HepG2 (cell line): Measurements from ENCODE around the gene DIAPH1. TPM values are rescaled to one million over a fixed set of nuclear protein-coding genes. Genes with fewer than 3 reads are reported as not detected.

ENCODE experiments used
- ARNT ChIP-seq: fragments of 450-650 bp; IDR thresholded peaks from 2 replicates; pipeline ENCODE4 v1.6.1; 2017
- BORCS8-MEF2B ChIP-seq: sonication (generic); formaldehyde crosslinking; IDR thresholded peaks from 2 replicates; pipeline ENCODE4 v1.8.0; 2022; ENCODE audit warnings: mild to moderate bottlenecking, missing genetic modification reagents
- GPN1 ChIP-seq: sonication (generic); formaldehyde crosslinking; IDR thresholded peaks from 2 replicates; pipeline ENCODE4 v1.5.1; 2020; ENCODE audit warnings: missing genetic modification reagents, borderline replicate concordance
- HIVEP1 ChIP-seq: sonication (generic); formaldehyde crosslinking; IDR thresholded peaks from 2 replicates; pipeline ENCODE4 v1.4.0; 2020; ENCODE audit warnings: mild to moderate bottlenecking, missing genetic modification reagents
- HMGA1 ChIP-seq: sonication (generic); formaldehyde crosslinking; conservative IDR thresholded peaks from 2 replicates; pipeline ENCODE4 v1.4.0; 2020; ENCODE audit warnings: missing genetic modification reagents
- JUN ChIP-seq: sonication (generic); formaldehyde crosslinking; IDR thresholded peaks from 2 replicates; pipeline ENCODE4 v1.4.0; 2020; ENCODE audit warnings: mild to moderate bottlenecking, missing genetic modification reagents
- KAT8 ChIP-seq: IDR thresholded peaks from 2 replicates; pipeline ENCODE4 v1.6.1; 2016; ENCODE audit warnings: missing genetic modification reagents, missing compliant biosample characterization
- KDM1A ChIP-seq: IDR thresholded peaks from 2 replicates; pipeline ENCODE4 v1.6.1; 2016; ENCODE audit warnings: missing compliant biosample characterization
- KLF12 ChIP-seq: sonication (generic); formaldehyde crosslinking; IDR thresholded peaks from 2 replicates; pipeline ENCODE4 v1.4.0; 2020; ENCODE audit warnings: missing genetic modification reagents, borderline replicate concordance
- MAZ ChIP-seq, 2 experiments: sonication (generic) in 1 of 2; formaldehyde crosslinking in 1 of 2; IDR thresholded peaks; 2 replicates each; pipeline versions ENCODE4 v1.5.0 to v1.6.1; 2012 to 2020; ENCODE audit warnings: low read depth in 2 of 2, mild to moderate bottlenecking in 2 of 2, borderline replicate concordance in 1 of 2, improper control_type of control experiment in 1 of 2, low read length in 1 of 2, missing genetic modification reagents in 1 of 2, moderate library complexity in 1 of 2
- MIER3 ChIP-seq: IDR thresholded peaks from 2 replicates; pipeline ENCODE4 v1.6.1; 2016; ENCODE audit warnings: missing compliant biosample characterization, borderline replicate concordance
- MIXL1 ChIP-seq: IDR thresholded peaks from 2 replicates; pipeline ENCODE4 v1.6.1; 2016
- RARA ChIP-seq: IDR thresholded peaks from 2 replicates; pipeline ENCODE4 v1.6.1; 2016; ENCODE audit warnings: missing genetic modification reagents, missing compliant biosample characterization
- SIX1 ChIP-seq: sonication (generic); formaldehyde crosslinking; IDR thresholded peaks from 2 replicates; pipeline ENCODE4 v1.4.0; 2020; ENCODE audit warnings: missing genetic modification reagents, borderline replicate concordance
- ZBTB42 ChIP-seq: sonication (generic); formaldehyde crosslinking; IDR thresholded peaks from 2 replicates; pipeline ENCODE4 v1.5.0; 2020; ENCODE audit warnings: mild to moderate bottlenecking, missing genetic modification reagents
- ZNF101 ChIP-seq: sonication (generic); formaldehyde crosslinking; IDR thresholded peaks from 2 replicates; pipeline ENCODE4 v1.4.0; 2020; ENCODE audit warnings: mild to moderate bottlenecking, low read depth, missing genetic modification reagents, borderline replicate concordance
- ZNF12 ChIP-seq: sonication (generic); formaldehyde crosslinking; IDR thresholded peaks from 2 replicates; pipeline ENCODE4 v1.5.0; 2020; ENCODE audit warnings: missing genetic modification reagents
- ZNF30 ChIP-seq: sonication (generic); formaldehyde crosslinking; IDR thresholded peaks from 2 replicates; pipeline ENCODE4 v1.5.0; 2020; ENCODE audit warnings: mild to moderate bottlenecking, missing genetic modification reagents
- ZNF709 ChIP-seq: sonication (generic); formaldehyde crosslinking; IDR thresholded peaks from 2 replicates; pipeline ENCODE4 v1.5.0; 2020; ENCODE audit warnings: mild to moderate bottlenecking, missing genetic modification reagents
- ZSCAN9 ChIP-seq: IDR thresholded peaks from 2 replicates; pipeline ENCODE4 v1.6.1; 2016; ENCODE audit warnings: borderline replicate concordance
- polyA plus RNA-seq, 8 experiments: library from polyadenylated mRNA; depleted of rRNA in 3 of 8; stranded (reverse) in 7 of 8; unstranded in 1 of 8; fragments of >200 nt; fragmentation: Illumina TruSeq in 4 of 8; extraction: Trizol in 4 of 8; gene quantifications; 2 replicates each; pipeline versions ENCODE4 v1.2.1 to v1.2.3, GENCODE V29; 2011 to 2016; ENCODE audit warnings: low read depth in 4 of 8, missing spikeins in 1 of 8, mixed read lengths in 1 of 8; ENCODE audit not compliant: insufficient read depth in 1 of 8
- total RNA-seq, 5 experiments: library from RNA; depleted of rRNA; stranded (reverse); fragments of >200 nt; fragmentation: Illumina TruSeq; extraction: Trizol; gene quantifications; 2 replicates each; pipeline ENCODE4 v1.2.3, GENCODE V29; 2016; ENCODE audit warnings: low read depth in 1 of 5
- TF ChIP-seq, protein P1 (sequence below): sonication (generic); formaldehyde crosslinking; IDR thresholded peaks from 2 replicates; pipeline ENCODE4 v1.4.0; 2020; ENCODE audit warnings: missing genetic modification reagents
- TF ChIP-seq, protein P2 (sequence below): sonication (generic); formaldehyde crosslinking; IDR thresholded peaks from 2 replicates; pipeline ENCODE4 v1.4.0; 2020; ENCODE audit warnings: missing genetic modification reagents, borderline replicate concordance
- TF ChIP-seq, protein P3 (sequence below): sonication (generic); formaldehyde crosslinking; IDR thresholded peaks from 2 replicates; pipeline ENCODE4 v1.5.0; 2020; ENCODE audit warnings: mild to moderate bottlenecking, missing genetic modification reagents, borderline replicate concordance

The DIAPH1 gene
- total and polyA plus RNA-seq, 2 of the 13 experiments (the other 11 are each of a cell fraction or from before 2014, with no cell fraction given), result 25.1 to 33.9 TPM

DNA sequence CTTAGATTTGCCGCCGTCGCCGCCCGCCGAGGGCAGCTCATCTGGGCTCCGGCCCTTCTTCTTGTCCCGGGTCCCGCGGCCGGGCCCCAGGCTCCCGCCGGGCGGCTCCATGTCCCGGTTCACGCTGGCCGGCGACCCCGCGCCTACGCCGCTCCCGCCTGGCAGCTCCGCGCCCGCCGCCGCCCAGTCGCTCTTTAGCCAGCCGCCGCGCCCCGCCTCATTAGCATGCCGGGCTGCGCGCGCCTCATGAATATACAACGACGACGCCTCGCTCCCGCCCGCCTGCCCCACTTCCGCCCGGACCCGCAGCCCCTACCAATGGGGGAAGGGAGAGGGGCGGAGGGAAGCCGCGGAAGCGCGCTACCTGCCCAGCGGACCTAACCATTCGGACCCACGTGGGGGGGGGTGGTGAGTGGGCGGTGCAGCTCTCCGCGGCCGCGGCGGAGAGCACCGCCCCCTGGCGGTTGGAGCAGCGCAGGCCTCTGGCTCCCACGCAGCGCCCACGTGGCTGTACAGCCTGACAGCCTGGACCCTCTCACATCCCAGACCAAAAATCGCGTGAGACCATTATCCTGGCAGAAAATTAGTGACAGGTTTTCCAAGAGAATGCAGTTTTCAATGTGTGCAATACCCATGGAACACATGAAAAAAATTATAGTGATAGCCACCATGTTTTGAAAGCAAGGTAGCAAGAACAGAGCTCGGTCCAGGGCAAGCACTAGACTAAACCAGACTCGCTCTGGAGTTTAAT, at the start of gene DIAPH1 (continued):
- TF ChIP-seq, protein P1, sequence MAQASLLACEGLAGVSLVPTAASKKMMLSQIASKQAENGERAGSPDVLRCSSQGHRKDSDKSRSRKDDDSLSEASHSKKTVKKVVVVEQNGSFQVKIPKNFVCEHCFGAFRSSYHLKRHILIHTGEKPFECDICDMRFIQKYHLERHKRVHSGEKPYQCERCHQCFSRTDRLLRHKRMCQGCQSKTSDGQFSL (CRISPR knock-in tag), result peak; percentile 98
- TF ChIP-seq HMGA1 (CRISPR knock-in tag), result no peak
- no peak for TF ChIP-seq ZSCAN9
- TF ChIP-seq ZNF30 (CRISPR knock-in tag), result no peak
- peak; percentile 75; the same call in 1 of the 2 replicates for TF ChIP-seq KLF12 (CRISPR knock-in tag)
- TF ChIP-seq KDM1A (CRISPR knock-in tag), result no peak
- no peak for TF ChIP-seq ARNT
- peak; percentile 75 for TF ChIP-seq ZNF709 (CRISPR knock-in tag)
- 0 out of 2 replicates have a peak, but pooled peaks have one; percentile 8 for TF ChIP-seq GPN1
- TF ChIP-seq KAT8 (CRISPR knock-in tag), result peak; percentile 88
- TF ChIP-seq, protein P2, sequence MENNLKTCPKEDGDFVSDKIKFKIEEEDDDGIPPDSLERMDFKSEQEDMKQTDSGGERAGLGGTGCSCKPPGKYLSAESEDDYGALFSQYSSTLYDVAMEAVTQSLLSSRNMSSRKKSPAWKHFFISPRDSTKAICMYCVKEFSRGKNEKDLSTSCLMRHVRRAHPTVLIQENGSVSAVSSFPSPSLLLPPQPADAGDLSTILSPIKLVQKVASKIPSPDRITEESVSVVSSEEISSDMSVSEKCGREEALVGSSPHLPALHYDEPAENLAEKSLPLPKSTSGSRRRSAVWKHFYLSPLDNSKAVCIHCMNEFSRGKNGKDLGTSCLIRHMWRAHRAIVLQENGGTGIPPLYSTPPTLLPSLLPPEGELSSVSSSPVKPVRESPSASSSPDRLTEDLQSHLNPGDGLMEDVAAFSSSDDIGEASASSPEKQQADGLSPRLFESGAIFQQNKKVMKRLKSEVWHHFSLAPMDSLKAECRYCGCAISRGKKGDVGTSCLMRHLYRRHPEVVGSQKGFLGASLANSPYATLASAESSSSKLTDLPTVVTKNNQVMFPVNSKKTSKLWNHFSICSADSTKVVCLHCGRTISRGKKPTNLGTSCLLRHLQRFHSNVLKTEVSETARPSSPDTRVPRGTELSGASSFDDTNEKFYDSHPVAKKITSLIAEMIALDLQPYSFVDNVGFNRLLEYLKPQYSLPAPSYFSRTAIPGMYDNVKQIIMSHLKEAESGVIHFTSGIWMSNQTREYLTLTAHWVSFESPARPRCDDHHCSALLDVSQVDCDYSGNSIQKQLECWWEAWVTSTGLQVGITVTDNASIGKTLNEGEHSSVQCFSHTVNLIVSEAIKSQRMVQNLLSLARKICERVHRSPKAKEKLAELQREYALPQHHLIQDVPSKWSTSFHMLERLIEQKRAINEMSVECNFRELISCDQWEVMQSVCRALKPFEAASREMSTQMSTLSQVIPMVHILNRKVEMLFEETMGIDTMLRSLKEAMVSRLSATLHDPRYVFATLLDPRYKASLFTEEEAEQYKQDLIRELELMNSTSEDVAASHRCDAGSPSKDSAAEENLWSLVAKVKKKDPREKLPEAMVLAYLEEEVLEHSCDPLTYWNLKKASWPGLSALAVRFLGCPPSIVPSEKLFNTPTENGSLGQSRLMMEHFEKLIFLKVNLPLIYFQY (CRISPR knock-in tag), result no peak
- TF ChIP-seq JUN (CRISPR knock-in tag), result peak; percentile 34; the same call in 1 of the 2 replicates
- peak; percentile 58; the same call in 1 of the 2 replicates for TF ChIP-seq HIVEP1 (CRISPR knock-in tag)
- TF ChIP-seq RARA, result peak; percentile 42
- no peak for TF ChIP-seq ZBTB42 (CRISPR knock-in tag)
- TF ChIP-seq ZNF101, result no peak
- TF ChIP-seq, protein P3, sequence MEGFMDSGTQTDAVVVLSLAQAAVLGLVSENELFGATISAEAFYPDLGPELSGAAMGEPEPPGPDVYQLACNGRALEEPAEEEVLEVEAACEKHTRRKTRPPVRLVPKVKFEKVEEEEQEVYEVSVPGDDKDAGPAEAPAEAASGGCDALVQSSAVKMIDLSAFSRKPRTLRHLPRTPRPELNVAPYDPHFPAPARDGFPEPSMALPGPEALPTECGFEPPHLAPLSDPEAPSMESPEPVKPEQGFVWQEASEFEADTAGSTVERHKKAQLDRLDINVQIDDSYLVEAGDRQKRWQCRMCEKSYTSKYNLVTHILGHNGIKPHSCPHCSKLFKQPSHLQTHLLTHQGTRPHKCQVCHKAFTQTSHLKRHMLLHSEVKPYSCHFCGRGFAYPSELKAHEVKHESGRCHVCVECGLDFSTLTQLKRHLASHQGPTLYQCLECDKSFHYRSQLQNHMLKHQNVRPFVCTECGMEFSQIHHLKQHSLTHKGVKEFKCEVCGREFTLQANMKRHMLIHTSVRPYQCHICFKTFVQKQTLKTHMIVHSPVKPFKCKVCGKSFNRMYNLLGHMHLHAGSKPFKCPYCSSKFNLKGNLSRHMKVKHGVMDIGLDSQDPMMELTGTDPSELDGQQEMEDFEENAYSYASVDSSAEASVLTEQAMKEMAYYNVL (CRISPR knock-in tag), result peak; percentile 80; the same call in 1 of the 2 replicates
- peak; percentile 23; the same call in 1 of the 2 replicates for TF ChIP-seq SIX1 (CRISPR knock-in tag)
- TF ChIP-seq MIER3 (CRISPR knock-in tag), result 0 out of 2 replicates have a peak, but pooled peaks have one; percentile 59
- peak; percentile 65; the same call in 1 of the 2 replicates for TF ChIP-seq MIXL1 (CRISPR knock-in tag)
- TF ChIP-seq ZNF12 (CRISPR knock-in tag), result peak; percentile 42; the same call in 1 of the 2 replicates
- TF ChIP-seq MAZ (IDR thresholded peaks at IDR 0.05; ENCODE audit: borderline replicate concordance, low read depth, low read length), result peak; percentile 86; the same call in 1 of the 2 replicates
- peak; percentile 90 for TF ChIP-seq MAZ (CRISPR knock-in tag; IDR thresholded peaks at IDR 0.05; ENCODE audit: low read depth)
- TF ChIP-seq BORCS8-MEF2B (CRISPR knock-in tag), result peak; percentile 68; the same call in 1 of the 2 replicates
